Suppressor macrophage treated with lipopolysaccharide for 4 hours (primary cell): ENCODE data around the gene CES2.
"Not testable (repeated sequence)": the region's sequence is repeated elsewhere in the genome, so short reads cannot be mapped to it uniquely, and the experiment has no call there.

Experiments used
- DNase-seq: peaks from one replicate; pipeline ENCODE4 v3.0.0-alpha.2; 2020

The CES2 gene

DNA sequence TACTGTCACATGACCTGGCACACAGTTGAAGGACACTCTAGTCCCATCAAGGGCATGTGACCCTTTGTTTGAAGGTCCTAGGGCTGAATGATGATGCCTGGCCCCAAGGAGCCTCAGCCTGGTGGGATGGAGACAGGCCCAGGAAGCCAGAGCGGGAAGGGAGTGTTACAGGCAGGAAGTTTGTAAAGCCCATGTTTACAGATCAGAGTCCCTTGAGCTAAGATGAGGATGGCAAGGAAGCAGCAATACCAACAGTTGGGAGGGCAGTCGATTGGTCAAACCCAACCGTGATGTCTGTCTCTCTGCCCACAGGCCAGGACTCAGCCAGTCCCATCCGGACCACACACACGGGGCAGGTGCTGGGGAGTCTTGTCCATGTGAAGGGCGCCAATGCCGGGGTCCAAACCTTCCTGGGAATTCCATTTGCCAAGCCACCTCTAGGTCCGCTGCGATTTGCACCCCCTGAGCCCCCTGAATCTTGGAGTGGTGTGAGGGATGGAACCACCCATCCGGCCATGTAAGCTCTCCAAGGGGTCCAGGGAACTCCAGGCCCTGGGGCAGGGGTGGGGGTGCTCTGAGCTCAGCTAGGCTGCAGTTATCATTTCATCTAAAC, 2.5 kb downstream of the CES2 start:
- no peak for DNase-seq

DNA sequence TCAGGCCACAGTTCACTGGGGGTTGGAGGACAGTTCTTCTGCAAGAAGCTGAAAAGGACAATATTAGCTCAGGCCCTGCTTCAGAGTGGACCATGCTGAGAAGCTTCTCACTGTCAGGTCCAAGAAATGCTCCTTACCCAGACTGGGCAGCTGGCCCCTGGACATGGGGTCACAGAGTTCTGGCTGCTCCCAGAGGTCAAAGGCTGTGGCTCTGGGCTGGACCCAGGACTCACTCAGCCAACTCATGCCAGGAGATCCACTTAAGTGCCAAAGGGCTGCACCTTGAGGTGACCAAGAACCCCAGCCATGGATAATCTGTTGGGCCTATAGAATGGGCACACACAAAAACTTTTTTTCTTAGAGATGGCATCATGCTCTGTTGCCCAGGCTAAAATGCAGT, 4.0 kb downstream of the CES2 start:
- no peak for DNase-seq

DNA sequence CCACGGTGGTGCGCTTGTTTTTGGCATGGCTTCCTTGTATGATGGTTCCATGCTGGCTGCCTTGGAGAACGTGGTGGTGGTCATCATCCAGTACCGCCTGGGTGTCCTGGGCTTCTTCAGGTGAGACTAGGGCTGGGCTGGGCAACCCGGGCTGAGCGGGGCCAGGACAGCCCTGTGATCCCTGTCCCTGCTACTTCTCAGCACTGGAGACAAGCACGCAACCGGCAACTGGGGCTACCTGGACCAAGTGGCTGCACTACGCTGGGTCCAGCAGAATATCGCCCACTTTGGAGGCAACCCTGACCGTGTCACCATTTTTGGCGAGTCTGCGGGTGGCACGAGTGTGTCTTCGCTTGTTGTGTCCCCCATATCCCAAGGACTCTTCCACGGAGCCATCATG, 4.9 kb downstream of the CES2 start:
- no peak for DNase-seq

DNA sequence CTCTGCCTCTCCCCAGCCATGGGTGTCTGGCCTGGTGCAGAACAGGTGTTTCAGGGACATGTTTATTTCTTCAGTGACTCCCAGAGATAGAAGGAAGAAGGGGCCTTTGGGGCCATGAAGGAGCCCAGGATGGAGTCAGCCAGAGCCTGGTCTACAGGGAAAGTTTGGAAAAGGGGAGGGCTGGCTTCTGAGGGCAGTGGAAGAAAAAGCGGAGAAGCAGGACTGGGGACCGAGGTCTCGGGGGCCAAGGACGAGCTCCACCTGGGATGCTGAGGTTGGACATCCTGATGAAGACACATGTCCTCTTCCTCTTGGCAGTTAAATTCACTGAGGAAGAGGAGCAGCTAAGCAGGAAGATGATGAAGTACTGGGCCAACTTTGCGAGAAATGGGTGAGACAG, 7.7 kb downstream of the CES2 start:
- no peak for DNase-seq

DNA sequence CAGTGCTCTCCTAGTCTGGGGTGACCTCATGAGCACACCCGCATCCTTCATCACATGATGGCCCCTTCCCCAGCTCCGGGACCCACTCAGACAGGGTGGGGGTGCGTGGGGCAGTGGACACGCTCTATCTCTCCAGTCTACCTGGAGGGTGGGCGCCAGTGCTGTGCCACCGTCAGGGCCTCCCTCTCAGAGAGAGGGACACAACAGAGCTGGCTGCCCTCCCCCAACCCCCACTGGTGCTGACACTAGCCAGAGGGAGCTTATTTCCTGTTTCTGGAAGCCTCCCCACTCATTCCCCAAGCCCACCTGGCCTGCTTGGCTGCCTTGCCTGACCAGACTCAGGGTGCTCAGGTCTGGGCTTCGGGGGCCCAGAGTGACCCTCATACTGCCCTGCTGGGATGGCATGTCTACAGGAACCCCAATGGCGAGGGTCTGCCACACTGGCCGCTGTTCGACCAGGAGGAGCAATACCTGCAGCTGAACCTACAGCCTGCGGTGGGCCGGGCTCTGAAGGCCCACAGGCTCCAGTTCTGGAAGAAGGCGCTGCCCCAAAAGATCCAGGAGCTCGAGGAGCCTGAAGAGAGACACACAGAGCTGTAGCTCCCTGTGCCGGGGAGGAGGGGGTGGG, 8.2 kb downstream of the CES2 start:
- DNase-seq: no peak

DNA sequence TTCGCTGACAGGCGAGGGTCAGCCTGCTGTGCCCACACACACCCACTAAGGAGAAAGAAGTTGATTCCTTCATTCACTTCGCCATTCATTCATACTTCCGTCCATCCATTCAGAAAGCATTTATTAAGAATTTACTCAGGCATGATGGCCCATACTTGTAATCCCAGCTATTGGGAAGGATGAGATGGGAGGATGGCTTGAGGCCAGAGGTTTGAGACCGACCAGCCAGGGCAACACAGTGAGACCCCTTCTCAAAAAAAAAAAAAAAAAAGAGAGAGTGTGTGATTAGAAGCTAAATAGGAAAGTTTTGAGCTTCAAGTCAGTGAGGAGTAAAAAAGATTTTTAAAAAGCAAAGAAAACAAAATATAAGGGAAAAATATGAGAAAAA, 8.7 kb downstream of the CES2 start:
- no peak for DNase-seq

DNA sequence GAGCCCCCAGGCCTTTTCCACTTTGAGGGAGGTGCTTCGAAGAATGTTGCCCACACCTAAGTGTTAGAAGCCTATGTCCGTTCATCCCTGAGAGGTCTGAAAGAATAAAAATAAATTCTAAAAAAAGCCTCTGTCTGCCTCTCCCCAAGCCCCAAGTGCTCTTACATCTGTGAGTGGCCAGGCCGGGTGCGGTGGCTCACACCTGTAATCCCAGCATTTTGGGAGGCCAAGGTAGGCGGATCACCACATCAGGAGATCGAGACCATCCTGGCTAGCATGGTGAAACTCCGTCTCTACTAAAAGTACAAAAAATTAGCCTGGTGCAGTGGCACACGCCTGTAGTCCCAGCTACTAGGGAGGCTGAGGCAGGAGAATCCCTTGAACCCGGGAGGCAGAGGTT, 9.7 kb downstream of the CES2 start:
- not testable (repeated sequence) for DNase-seq

DNA sequence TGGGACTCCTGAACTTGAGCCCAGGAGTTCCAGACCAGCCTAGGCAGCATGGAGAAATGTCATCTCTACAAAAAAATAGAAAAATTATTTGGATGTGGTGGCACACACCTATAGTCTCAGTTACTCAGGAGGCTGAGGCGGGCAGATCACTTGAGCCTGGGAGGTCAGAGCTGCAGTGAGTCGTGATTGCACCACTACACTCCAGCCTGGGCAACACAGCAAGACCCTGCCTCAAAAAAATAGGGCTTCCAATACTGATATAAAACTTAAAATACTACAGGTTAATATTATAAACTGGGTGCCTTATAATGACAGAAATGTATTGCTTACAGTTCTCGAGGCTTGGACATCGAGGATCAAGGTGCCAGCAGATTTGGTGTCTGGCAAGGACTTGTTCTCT, 10.6 kb downstream of the CES2 start:
- no peak for DNase-seq

DNA sequence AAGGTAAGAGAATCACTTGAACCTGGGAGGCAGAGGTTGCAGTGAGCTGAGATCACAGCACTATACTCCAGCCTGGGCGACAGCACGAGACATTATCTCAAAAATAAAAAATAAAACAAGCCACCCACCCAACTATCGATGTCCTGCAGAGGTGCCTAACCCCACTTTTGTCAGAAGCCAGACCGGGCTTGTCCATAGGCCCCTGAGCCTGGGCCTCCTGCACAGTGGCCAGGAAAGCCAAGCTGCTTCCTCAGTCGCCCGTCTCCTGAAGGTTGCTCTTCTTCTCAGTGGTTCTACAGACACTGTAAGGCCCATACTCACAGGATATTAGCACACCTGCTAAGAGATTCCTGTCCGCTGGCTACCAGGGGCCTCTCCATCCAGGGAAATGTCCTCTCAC, 11.2 kb downstream of the CES2 start:
- DNase-seq: no peak

DNA sequence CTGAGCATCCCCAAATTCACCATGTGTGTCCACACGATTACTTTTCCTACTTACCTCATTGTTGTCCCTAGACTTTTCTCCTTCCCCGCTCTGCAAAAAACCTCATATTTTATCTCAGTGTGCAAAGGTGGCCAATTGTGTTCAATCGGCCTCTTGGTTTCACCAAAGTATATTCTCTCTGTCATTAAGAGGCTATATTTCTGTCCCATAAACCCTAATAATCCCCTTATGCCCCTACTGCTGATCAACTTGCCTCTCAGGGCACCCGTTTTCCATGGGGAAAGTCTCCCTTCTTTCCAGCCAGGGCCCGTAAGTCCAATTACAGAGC, 11.6 kb downstream of the CES2 start:
- DNase-seq: no peak

DNA sequence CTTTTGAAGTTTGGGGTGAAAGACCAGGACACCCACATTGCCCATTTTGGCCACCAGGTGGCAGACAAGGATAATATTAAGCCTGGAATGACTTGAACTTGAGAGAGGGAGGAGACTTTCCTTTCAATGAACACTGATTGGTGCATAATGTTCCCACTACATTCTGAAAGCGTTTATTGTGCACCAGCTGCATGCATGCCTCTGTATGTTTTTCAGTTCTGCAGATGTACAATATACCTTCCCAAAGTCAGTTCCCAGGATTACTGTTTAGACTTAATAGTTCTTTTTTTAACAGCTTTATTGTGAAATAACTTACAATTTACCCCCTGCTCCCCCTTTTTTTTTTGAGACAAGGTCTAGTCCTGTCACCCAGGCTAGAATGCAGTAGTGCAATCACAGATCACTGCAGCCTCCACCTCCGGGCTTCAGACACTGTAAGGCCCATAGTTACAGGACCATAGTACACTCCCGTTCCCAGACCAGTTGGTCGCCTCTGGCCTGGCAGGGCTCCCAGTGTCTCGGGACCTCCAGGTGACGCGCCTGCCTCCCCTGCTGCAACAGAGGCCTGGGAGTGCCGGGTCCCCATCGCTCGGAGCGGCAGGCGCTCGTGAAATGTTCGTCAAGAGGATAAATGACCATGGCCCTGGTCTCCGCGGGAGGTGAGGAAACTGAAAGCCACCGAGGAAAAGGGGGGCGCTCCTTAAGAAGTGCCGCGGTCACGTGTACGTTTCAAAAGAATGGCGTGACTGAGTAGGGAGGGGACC, 12.2 kb downstream of the CES2 start:
- peak; percentile 89 for DNase-seq

DNA sequence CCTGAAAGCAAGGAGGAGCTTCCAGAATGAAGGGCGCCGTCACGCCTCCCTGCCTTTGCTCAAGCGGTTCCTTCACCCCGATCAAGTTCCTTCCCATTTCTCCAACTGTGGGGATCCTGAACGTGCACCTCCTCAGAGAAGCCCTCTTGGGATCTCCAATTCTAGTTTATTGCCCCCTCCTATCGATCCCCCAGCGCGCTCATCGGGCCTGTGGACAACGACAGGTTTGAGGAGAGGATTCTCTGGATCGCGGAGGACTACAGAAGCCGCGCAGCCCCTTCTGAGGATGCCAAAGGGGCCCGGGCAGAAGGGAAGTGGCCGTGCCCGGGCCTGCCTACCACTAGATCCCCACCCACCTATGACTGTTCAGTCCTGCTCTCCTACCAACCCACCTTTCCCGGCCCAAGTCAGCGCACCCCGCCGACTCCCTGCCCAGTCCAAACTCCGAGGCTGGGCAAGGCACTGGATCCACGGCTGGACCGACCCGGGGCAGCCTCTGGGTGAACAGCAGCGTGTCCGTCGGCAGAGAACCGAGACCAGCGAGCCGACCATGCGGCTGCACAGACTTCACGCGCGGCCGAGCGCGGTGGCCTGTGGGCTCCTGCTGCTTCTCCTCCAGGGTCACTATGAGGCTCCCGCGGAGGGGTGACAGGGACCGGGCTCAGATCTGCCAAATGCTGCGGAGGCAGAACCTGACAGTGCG, 13.0 kb downstream of the CES2 start:
- DNase-seq: peak; percentile 13

DNA sequence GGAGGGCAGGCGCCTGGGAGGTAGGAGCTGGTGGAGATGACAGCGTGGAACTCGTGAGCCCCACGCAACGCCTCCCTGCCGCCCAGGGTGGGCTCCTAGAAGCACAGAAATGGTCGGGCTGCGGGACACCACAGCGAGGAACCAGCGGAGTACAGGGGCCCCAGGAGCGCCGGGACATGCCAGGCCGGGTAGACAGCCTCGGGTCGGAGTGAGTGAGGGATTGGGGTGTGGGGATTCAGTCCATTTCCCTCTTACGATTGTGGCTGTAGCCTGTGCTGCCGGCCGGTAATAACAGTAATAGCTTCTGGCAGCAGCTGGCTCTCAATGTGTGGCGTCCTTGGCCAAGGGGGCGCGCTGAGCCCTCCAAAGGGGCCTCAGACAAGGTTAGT, 13.5 kb downstream of the CES2 start:
- DNase-seq: no peak

DNA sequence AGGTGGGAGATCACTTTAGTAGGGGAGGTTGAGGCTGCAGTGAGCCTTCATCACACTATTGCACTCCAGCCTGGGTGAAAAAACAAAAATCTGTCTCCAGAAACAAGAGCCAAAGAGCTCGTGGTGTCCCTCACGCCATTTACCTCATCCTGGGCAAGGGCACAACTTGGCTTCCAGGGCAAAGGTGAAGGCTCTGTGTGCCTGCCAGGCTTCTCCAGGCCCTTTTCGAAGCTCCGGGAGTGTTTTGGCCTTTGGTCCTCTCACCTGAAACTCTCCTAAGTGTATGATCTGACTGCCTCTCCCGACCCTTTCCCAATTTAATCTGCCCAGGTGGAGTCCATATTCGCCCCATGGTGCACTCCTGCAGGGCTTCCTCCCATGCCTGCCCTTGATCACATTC, 14.2 kb downstream of the CES2 start:
- DNase-seq: no peak

DNA sequence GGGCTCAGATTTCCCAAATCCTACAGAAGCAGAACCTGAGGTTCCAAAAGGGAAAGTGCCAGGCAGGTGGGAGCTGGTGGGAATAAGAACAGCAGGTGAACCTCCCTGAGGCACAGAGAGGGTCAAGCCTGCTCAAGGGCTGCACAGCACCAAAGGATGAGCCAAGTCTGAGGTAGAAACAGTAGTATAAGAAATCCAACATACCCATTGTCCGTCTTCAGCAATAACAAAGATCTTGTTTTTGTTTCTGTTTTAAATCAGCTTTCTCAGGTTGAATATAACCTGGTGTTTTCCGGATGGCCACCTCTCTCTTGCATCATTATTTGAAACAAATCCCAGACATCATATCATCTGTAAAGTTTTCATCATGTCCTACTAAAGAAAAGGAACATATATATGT, 15.1 kb downstream of the CES2 start:
- no peak for DNase-seq

DNA sequence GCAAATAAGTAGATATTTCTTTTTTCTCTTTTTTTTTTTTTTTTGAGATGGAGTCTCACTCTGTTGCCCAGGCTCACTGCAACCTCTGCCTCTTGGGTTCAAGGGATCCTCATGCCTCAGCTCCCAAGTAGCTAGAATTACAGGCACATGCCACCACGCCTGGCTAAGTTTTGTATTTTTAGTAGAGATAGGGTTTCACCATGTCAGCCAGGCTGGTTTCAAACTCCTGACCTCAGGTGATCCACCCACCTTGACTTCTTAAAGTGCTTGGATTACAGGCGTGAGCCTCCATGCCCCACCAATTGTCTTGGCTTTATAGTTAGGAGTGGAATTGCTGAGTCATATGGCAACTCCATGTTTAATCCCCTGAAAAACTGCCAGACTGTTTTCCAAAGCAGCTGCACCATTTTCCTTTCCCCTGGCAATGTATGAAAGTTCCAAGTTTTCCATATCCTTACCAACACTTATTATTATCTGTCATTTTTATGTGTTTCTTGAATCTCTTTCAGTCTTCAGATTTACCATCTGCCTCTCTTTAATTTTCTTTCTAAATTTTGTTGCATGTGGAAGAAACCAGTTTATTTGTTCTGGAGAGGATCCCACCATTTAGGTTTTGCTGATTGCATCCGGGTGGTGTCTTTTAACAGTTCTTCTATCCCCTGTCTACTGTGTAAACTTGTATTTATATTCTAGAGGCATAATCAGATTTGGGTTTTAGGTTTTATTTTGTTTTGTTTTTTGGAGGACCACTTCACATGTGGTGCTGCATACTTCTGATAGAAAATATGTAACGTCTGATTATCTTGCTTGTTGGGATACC, 15.9 kb downstream of the CES2 start:
- no peak for DNase-seq

DNA sequence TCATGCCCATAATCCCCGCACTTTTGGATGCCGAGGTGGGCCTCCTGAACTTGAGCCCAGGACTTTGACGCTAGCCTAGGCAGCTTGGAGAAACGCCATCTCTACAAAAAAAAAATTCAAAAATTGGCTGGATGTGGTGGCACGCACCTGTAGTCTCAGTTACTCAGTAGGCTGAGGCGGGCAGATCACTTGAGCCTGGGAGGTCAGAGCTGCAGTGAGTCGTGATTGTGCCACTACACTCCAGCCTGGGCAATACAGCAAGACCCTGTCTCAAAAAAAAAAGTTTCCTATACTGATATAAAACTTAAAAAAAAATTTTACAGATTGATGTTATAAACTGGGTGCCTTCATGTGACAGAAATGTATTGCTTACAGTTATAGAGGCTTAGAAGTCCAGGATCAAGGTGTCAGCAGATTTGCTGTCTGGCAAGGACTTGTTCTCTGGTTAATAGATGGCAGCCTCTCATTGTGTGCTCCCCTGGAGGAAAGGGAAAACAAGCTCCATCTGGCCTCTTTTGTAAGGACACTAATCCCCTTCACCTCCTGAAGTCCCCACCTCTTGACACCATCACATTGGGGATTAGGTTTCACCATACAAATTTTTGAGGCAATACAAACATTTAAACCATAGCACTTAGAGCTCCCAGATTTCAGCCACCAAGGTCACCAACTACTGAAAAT, 17.3 kb downstream of the CES2 start:
- no peak for DNase-seq

DNA sequence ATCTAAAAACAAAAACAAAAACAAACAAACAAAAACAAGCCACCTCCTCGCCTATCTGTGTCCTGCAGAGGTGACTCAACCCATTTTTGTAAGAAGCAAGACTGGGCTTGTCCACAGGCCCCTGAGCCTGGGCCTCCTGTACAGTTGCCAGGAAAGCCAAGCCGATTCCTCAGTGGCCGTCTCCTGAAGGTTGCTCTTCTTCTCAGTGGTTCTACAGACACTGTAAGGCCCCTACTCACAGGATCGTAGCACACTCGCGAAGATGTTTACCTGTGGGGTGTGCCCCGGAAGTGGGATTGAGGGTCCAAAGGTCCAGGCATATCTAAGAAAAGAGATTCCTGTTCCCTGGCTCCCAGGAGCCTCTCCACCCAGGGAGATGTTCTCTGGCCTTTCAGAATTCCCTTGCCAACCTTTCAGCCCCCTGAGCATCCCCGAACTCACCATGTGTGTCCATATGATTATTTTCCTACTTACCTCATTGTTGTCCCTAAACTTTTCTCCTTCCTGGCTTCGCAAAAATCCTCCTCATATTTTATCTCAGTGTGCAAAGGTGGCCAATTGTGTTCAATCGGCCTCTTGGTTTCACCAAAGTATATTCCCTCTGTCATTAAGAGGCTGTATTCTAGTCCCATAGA, 18.3 kb downstream of the CES2 start:
- DNase-seq: no peak

DNA sequence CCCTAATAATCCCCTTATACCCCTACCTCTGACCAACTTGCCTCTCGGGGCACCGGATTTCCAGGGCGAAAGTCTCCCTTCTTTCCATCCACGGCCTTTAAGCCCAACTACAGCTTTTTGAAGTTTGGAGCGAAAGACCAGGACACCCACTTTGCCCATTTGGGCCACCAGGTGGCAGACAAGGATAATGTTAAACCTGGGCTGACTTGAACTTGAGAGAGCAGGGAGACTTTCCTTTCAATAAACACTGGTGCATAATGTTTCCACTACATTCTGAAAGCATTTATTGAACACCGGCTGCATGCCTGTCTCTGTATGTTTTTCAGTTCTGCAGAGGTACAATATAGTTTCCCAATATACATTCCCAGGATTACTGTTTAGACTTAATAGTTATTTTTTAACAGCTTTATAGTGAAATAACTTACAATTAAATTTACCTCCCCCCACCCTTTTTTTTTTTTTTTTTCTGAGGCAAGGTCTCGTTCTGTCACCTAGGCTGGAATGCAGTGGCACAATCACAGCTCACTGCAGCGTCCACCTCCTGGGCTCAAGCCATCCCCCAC, 18.9 kb downstream of the CES2 start:
- DNase-seq: peak; percentile 81

DNA sequence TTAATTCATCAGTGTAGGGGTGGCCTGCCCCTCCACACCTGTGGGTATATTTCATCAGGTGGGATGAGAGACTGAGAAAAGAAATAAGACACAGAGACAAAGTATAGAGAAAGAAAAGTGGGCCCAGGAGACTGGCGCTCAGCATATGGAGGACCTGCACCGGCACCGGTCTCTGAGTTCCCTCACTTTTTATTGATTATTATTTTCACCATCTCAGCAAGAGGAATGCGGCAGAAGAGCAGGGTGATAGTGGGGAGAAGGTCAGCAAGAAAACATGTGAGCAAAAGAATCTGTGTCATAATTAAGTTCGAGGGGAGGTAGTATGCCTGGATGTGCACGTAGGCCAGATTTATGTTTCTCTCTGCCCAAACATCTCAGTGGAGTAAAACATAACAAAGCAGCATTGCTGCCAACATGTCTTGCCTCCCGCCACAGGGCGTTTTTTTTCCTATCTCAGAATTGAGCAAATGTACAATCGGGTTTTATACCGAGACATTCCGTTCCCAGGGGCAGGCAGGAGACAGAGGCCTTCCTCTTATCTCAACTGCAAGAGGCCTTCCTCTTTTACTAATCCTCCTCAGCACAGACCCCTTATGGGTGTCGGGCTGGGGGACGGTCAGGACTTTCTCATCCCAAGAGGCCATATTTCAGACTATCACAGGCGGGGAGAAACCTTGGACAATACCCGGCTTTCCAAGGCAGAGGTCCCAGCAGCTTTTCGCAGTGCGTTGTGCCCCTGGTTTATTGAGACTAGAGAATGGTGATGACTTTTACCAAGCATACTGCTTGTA, 20.2 kb downstream of the CES2 start:
- not testable (repeated sequence) for DNase-seq

DNA sequence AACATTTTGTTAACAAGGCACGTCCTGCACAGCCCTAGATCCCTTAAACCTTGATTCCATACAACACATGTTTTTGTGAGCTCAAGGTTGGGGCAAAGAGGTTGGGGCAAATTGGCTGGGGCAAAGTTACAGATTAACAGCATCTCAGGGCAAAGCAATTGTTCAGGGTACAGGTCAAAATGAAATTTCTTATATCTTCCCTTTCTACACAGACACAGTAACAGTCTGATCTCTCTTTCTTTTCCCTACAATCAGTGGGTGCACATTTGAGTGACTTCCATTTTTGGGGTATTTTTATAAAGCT, 20.8 kb downstream of the CES2 start:
- not testable (repeated sequence) for DNase-seq
